Tibial nerve (tissue), 4 donors: Measurements from ENCODE around the gene OTOP2. TPM values are rescaled to one million over a fixed set of nuclear protein-coding genes. Genes with fewer than 3 reads are reported as not detected.

Source experiments
- DNase-seq, 2 donors: peaks; one replicate each; pipeline ENCODE4 v3.0.0-alpha.2; 2019; ENCODE audit warnings: low spot score in 2 of 2
- H3K27ac ChIP-seq, 4 donors: fragments of 200-600 bp; sonication (generic) in 3 of 4; one replicate each; pipeline ENCODE4 v1.5.1; 2017 to 2019; ENCODE audit warnings: mild to moderate bottlenecking in 1 of 4
- H3K27me3 ChIP-seq, 2 donors: fragments of 200-600 bp; sonication (generic) in 1 of 2; one replicate each; pipeline versions ENCODE4 v1.5.1 to v1.6.0; 2017 to 2019
- H3K36me3 ChIP-seq, 3 donors: fragments of 200-600 bp; sonication (generic); one replicate each; pipeline ENCODE4 v1.5.1; 2018 to 2019
- H3K4me1 ChIP-seq, 4 donors: fragments of 200-600 bp; sonication (generic) in 3 of 4; one replicate each; pipeline ENCODE4 v1.5.1; 2017 to 2019
- H3K4me3 ChIP-seq, 4 donors: fragments of 200-600 bp; sonication (generic) in 3 of 4; one replicate each; pipeline ENCODE4 v1.5.1; 2017 to 2019; ENCODE audit warnings: mild to moderate bottlenecking in 1 of 4, moderate library complexity in 1 of 4
- H3K9me3 ChIP-seq, 4 donors: fragments of 200-600 bp; sonication (generic) in 3 of 4; one replicate each; pipeline ENCODE4 v1.5.1; 2017 to 2019
- EP300 ChIP-seq, 2 donors: sonication (generic); formaldehyde crosslinking; IDR thresholded peaks; one replicate each; pipeline ENCODE4 v1.6.1; 2017; ENCODE audit warnings: antibody characterized with exemption in 2 of 2, mild to moderate bottlenecking in 1 of 2
- POLR2A ChIP-seq, 2 donors: fragments of 450-650 bp; IDR thresholded peaks; one replicate each; pipeline ENCODE4 v1.6.1; 2017; ENCODE audit warnings: antibody characterized with exemption in 2 of 2, mild to moderate bottlenecking in 2 of 2, moderate library complexity in 2 of 2
- WGBS, 2 donors: methylation state at CpG; one replicate each; pipeline ENCODE4 v1.1.5; 2018; 5-methylcytosine and 5-hydroxymethylcytosine counted together
- total RNA-seq, 4 donors: library from RNA; depleted of rRNA; stranded (reverse); fragments of >200 nt; gene quantifications; one replicate each; pipeline ENCODE4 v1.1.0, GENCODE V29; 2016
- TF ChIP-seq, protein P1 (sequence below), 5 experiments: fragments of 200-600 bp in 3 of 5; fragments of 450-650 bp in 2 of 5; sonication (generic) in 3 of 5; IDR thresholded peaks; one replicate each; pipeline ENCODE4 v1.5.1; 2016 to 2019; ENCODE audit warnings: antibody characterized with exemption in 5 of 5, mild to moderate bottlenecking in 3 of 5, moderate library complexity in 2 of 5

The OTOP2 gene
- total RNA-seq, 4 donors from 2014 or later: not detected

DNA sequence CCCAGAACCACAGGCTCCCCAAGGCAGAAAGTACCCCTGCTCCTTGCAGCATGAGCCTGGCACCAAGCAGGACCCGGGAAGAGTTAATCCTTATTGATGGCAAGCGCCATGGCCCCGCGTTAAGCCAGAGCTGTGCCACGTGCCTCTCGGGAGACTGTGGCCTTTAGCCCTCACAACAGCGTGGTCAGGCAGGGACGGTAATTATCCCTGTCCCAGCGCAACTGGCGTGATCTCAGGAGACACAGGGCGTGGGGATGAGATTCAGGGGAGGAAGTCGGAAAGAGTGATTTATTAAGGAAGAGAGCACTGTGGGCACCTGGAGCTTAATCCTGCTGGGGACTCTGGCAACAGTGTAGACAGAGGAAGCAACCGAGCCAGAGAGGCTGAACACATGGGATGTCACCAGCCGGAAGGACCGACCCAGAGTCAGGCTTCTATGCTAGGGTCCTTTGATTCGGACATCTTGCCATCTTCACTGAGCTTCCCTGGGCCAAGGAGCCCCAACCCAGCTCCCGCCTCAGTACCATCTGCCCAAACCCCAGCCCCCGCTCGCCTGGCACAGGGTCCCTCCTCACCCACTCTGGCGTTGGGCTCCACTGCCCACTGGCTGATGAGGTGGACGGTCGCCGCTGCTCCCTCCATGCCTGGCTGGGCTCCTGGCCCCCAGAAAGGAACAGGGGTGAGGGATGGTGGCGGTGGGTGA, 28.5 kb downstream of the OTOP2 start:
- Histone ChIP-seq H3K4me1 (no peaks in the 10 kb centered on the region), H3K36me3 (no peaks in the 10 kb centered on the region), H3K4me3 (no peak overlapping the region), H3K9me3 (no peaks in the 10 kb centered on the region), H3K27me3 (peaks cover 0 to 18% of the 10 kb centered on the region in 2 donors), H3K27ac (no peak overlapping the region)
- 60 to 62% methylated on average over 23 to 24 of the region's 24 CpGs for whole genome bisulfite sequencing, 2 donors
- TF ChIP-seq, protein P1, sequence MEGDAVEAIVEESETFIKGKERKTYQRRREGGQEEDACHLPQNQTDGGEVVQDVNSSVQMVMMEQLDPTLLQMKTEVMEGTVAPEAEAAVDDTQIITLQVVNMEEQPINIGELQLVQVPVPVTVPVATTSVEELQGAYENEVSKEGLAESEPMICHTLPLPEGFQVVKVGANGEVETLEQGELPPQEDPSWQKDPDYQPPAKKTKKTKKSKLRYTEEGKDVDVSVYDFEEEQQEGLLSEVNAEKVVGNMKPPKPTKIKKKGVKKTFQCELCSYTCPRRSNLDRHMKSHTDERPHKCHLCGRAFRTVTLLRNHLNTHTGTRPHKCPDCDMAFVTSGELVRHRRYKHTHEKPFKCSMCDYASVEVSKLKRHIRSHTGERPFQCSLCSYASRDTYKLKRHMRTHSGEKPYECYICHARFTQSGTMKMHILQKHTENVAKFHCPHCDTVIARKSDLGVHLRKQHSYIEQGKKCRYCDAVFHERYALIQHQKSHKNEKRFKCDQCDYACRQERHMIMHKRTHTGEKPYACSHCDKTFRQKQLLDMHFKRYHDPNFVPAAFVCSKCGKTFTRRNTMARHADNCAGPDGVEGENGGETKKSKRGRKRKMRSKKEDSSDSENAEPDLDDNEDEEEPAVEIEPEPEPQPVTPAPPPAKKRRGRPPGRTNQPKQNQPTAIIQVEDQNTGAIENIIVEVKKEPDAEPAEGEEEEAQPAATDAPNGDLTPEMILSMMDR (IDR thresholded peaks at IDR 0.05): no peak
- TF ChIP-seq POLR2A (IDR thresholded peaks at IDR 0.05) (no peak), EP300 (IDR thresholded peaks at IDR 0.05) (no peak)
- no peak for DNase-seq

DNA sequence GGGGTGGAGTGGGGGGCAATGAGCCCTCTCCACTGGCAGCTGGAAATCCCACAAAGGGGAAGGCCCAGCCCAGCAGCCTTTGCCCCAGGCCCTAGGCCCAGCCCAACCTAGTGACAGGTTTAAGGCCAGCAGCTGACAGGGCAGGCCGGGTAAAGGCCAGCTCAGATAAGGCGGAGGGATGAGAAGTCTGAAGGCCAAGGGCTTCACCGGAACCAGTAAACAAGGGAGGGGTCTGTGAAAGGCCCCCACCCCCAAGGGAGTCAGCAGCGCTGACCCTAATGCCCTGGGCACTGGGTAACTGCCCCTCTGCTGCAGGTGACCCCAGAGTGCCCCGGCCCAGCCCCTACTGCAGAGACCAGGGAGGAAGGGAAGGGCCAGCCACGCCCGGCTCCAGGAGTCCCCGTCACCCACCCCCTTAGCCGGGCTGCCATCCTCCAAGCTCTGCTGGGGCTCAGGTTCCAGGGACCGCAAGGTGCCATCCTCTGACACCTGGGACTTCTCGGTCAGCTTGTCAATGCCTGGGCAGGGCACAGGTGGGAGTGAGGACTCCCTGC, 29.1 kb downstream of the OTOP2 start:
- H3K36me3 ChIP-seq: no peaks in the 10 kb centered on the region
- DNase-seq: no peak
- no peak for TF ChIP-seq POLR2A (IDR thresholded peaks at IDR 0.05)
- no peak for TF ChIP-seq EP300 (IDR thresholded peaks at IDR 0.05)
- TF ChIP-seq, protein P1 (IDR thresholded peaks at IDR 0.05): no peak
- 79 to 87% methylated on average over 6 to 11 of the region's 11 CpGs for WGBS, 2 donors
- peaks cover 0 to 18% of the 10 kb centered on the region in 2 donors for H3K27me3 ChIP-seq
- peaks cover 0 to 2% (median 0%) of the 10 kb centered on the region in 4 donors for H3K4me1 ChIP-seq
- no peak overlapping the region for H3K4me3 ChIP-seq
- no peaks in the 10 kb centered on the region for H3K9me3 ChIP-seq
- H3K27ac ChIP-seq: no peak overlapping the region

DNA sequence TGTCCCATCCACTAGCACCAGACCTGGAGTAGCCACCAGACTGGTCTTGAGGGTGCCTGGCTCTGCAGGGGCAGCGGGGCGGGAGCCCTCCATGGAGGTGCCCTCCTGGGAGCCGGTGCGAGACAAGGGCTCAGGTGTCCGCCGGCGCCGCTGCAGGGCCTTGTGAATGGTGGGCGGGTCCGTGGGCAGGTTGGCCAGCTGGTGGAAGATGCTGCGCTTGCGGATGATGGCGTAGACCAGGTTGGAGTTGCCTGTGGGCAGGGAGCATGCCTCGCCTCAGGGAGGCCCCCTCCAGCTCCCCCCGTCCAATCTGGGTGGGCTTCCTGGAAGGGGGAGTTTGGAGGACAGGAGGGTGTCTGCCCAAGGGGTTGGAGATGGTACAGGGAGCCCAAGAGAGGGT, 30.0 kb downstream of the OTOP2 start:
- 81 to 93% methylated on average over 5 to 15 of the region's 15 CpGs for WGBS, 2 donors
- Histone ChIP-seq H3K36me3 (no peaks in the 10 kb centered on the region), H3K9me3 (no peaks in the 10 kb centered on the region), H3K4me1 (peaks cover 0 to 2% (median 0%) of the 10 kb centered on the region in 4 donors), H3K27me3 (peaks cover 0 to 13% of the 10 kb centered on the region in 2 donors), H3K27ac (no peak overlapping the region), H3K4me3 (no peak overlapping the region)
- DNase-seq: no peak
- TF ChIP-seq, protein P1 (IDR thresholded peaks at IDR 0.05): no peak
- TF ChIP-seq POLR2A (IDR thresholded peaks at IDR 0.05) (no peak), EP300 (IDR thresholded peaks at IDR 0.05) (no peak)

DNA sequence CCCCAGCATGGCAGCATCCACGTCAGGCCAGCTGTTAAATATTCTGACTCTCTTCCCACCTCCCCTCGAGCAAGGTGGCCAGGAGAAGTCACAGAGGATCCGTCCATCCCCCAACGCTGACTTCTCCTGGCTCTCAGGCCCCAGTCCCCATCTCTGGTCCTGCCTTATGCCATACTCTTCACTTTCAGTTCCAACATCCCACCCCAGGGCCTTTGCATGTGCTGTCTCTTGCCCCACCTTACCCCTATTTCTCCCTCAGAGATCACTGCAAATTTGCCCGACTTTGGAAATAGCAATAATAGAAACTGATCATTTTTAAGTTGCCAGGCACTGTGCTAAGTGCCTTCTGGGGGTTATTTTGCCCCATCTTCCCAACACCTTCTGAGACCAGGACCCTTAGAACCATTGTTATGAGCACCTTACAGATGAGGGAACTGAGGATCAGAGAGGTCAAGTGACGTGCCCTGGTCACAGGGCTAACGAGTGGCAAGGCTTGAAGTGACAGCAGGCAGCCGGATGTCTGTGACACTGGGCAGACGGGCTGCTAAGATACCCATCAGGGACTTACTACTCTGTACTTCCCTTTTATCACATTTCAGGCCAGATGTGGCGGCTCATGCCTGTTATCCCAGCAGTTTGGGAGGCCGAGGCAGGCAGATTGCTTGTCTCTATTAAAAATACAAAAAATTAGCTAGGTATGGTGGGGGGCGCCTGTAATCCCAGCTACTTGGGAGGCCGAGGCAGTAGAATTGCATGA, 30.8 kb downstream of the OTOP2 start:
- Histone ChIP-seq H3K9me3 (no peaks in the 10 kb centered on the region), H3K4me1 (peaks cover 0 to 2% (median 0%) of the 10 kb centered on the region in 4 donors), H3K27me3 (peaks cover 0 to 13% of the 10 kb centered on the region in 2 donors), H3K27ac (no peak overlapping the region), H3K4me3 (no peak overlapping the region), H3K36me3 (no peaks in the 10 kb centered on the region)
- TF ChIP-seq, protein P1 (IDR thresholded peaks at IDR 0.05): no peak
- no peak for TF ChIP-seq EP300 (IDR thresholded peaks at IDR 0.05)
- TF ChIP-seq POLR2A (IDR thresholded peaks at IDR 0.05): no peak
- 62 to 66% methylated on average over 13 of the region's 13 CpGs for WGBS, 2 donors
- no peak for DNase-seq

DNA sequence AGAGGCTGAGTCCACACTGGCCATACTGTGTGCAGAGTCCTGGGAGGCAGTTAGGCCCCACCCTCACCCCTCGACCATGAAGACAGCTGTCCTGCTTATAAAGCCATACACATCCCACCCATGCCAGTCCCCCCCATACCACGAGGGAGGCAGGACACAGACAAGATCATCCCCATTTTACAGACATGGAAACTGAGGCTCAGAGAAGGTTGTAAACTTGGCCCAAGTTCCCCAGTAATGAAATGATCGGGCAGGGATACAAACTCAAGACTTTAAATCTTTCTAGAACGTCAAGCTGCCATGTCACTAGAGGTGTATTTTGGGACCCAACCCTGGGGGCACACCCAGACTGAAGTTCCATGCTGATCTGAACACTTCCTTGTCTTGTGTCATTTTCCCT, 32.0 kb downstream of the OTOP2 start:
- no peaks in the 10 kb centered on the region for H3K9me3 ChIP-seq
- peaks cover 0 to 12% of the 10 kb centered on the region in 2 donors for H3K27me3 ChIP-seq
- no peak overlapping the region for H3K4me3 ChIP-seq
- WGBS, 2 donors: 74 to 78% methylated on average over 4 of the region's 4 CpGs
- H3K4me1 ChIP-seq: peaks cover 0 to 2% (median 0%) of the 10 kb centered on the region in 4 donors
- no peaks in the 10 kb centered on the region for H3K36me3 ChIP-seq
- TF ChIP-seq POLR2A (IDR thresholded peaks at IDR 0.05) (no peak), EP300 (IDR thresholded peaks at IDR 0.05) (no peak)
- TF ChIP-seq, protein P1 (IDR thresholded peaks at IDR 0.05): no peak
- DNase-seq: no peak
- no peak overlapping the region for H3K27ac ChIP-seq
